OCI-LY3 (cell line): ENCODE measurements around the gene TRABD2B.

Experiments used
- H2AFZ ChIP-seq: fragments of 200-600, 300-600 bp; shearing (Covaris generic); 2 replicates; pipeline ENCODE4 v1.6.0; 2014; ENCODE audit warnings: antibody characterized with exemption, low read depth, low read length
- H3K27ac ChIP-seq: fragments of 200-600, 300-600 bp; sonication (generic); 2 replicates; pipeline ENCODE4 v1.5.1; 2014; ENCODE audit warnings: mild to moderate bottlenecking, low read length, moderate library complexity, mixed read lengths
- H3K27me3 ChIP-seq: fragments of 200-600, 300-600 bp; sonication (generic); 2 replicates; pipeline ENCODE4 v1.6.1; 2014; ENCODE audit warnings: low read depth, low read length, mixed read lengths
- H3K36me3 ChIP-seq: fragments of 200-600, 300-600 bp; sonication (generic); replicated peaks from 2 replicates; pipeline ENCODE3; 2014; ENCODE audit warnings: low read depth, low read length, mixed read lengths
- H3K4me1 ChIP-seq: fragments of 300-600, 200-600 bp; sonication (generic); 2 replicates; pipeline ENCODE4 v1.6.1; 2014; ENCODE audit warnings: low read length, mixed read lengths
- H3K4me2 ChIP-seq: fragments of 200-600, 300-600 bp; sonication (generic); 2 replicates; pipeline ENCODE4 v1.6.1; 2014; ENCODE audit warnings: low read length, mixed read lengths
- H3K4me3 ChIP-seq: fragments of 300-600, 200-600 bp; sonication (generic); 2 replicates; pipeline ENCODE4 v1.5.1; 2014; ENCODE audit warnings: antibody characterized with exemption, mild to moderate bottlenecking, low read length, moderate library complexity
- H3K79me2 ChIP-seq: fragments of 300-600, 200-600 bp; shearing (Covaris generic); 2 replicates; pipeline ENCODE4 v1.6.1; 2014; ENCODE audit warnings: mild to moderate bottlenecking, low read length, mixed read lengths
- H3K9ac ChIP-seq: fragments of 300-600, 200-600 bp; shearing (Covaris generic); 2 replicates; pipeline ENCODE4 v1.6.0; 2014; ENCODE audit warnings: mild to moderate bottlenecking, low read length, moderate library complexity
- H3K9me3 ChIP-seq: fragments of 200-600, 300-600 bp; shearing (Covaris generic); 2 replicates; pipeline ENCODE4 v1.6.1; 2014; ENCODE audit warnings: low read length, mixed read lengths; ENCODE audit not compliant: insufficient read depth
- H4K20me1 ChIP-seq: fragments of 200-600, 300-600 bp; sonication (generic); 2 replicates; pipeline ENCODE4 v1.6.1; 2016; ENCODE audit warnings: low read length, mixed read lengths; ENCODE audit not compliant: insufficient read depth
- EZH2phosphoT487 ChIP-seq: fragments of 200-600 bp; shearing (Covaris generic); IDR thresholded peaks from 2 replicates; pipeline ENCODE4 v1.6.1; 2018; ENCODE audit warnings: antibody characterized with exemption, mixed run types, low read depth
- TF ChIP-seq, protein P1 (sequence below): fragments of 200-600, 300-600 bp; sonication (generic); IDR thresholded peaks from 2 replicates; pipeline ENCODE4 v1.5.1; 2014; ENCODE audit warnings: antibody characterized with exemption, low read length, low read depth

TRABD2B gene

DNA sequence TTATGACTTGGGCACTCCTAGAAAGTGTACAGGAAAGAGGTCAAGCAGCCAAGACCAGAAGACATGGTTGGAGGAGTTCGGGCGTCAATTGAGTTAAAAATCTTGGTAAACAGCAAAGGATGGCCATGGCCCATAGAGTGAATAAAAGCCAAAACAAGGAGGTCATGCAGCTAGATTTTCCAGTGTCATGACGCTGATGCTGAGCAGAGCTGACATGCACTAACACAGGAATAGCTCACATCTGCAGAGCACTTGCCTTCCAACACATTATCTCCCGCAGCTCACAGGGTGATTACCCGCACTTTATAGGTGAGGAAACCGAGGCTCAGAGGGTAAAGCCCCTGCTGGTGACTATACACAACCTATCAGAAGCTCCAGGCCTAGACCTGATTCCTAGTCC, 49.7 kb downstream of the TRABD2B start:
- Histone ChIP-seq H3K36me3 (no peaks in the 10 kb centered on the region), H3K27ac (no peak overlapping the region), H3K4me1 (no peaks in the 10 kb centered on the region), H3K79me2 (no peaks in the 10 kb centered on the region), H4K20me1 (no peaks in the 10 kb centered on the region), H2AFZ (no peak overlapping the region), H3K9me3 (no peaks in the 10 kb centered on the region), H3K4me2 (no peak overlapping the region), H3K9ac (no peak overlapping the region), H3K27me3 (no peaks in the 10 kb centered on the region), H3K4me3 (no peak overlapping the region)
- TF ChIP-seq, protein P1, sequence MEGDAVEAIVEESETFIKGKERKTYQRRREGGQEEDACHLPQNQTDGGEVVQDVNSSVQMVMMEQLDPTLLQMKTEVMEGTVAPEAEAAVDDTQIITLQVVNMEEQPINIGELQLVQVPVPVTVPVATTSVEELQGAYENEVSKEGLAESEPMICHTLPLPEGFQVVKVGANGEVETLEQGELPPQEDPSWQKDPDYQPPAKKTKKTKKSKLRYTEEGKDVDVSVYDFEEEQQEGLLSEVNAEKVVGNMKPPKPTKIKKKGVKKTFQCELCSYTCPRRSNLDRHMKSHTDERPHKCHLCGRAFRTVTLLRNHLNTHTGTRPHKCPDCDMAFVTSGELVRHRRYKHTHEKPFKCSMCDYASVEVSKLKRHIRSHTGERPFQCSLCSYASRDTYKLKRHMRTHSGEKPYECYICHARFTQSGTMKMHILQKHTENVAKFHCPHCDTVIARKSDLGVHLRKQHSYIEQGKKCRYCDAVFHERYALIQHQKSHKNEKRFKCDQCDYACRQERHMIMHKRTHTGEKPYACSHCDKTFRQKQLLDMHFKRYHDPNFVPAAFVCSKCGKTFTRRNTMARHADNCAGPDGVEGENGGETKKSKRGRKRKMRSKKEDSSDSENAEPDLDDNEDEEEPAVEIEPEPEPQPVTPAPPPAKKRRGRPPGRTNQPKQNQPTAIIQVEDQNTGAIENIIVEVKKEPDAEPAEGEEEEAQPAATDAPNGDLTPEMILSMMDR: no peak
- TF ChIP-seq EZH2phosphoT487: no peak

GRCh38 chr1:47944561-47944960, 52.6 kb downstream of the TRABD2B start:
- H3K9me3 ChIP-seq: no peaks in the 10 kb centered on the region
- H3K27ac ChIP-seq: no peak overlapping the region
- TF ChIP-seq, protein P1: no peak
- no peak for TF ChIP-seq EZH2phosphoT487
- H3K79me2 ChIP-seq: no peaks in the 10 kb centered on the region
- no peak overlapping the region for H3K4me2 ChIP-seq
- no peak overlapping the region for H3K4me3 ChIP-seq
- no peak overlapping the region for H3K9ac ChIP-seq
- H3K27me3 ChIP-seq: no peaks in the 10 kb centered on the region
- no peaks in the 10 kb centered on the region for H4K20me1 ChIP-seq
- H2AFZ ChIP-seq: no peak overlapping the region
- no peaks in the 10 kb centered on the region for H3K4me1 ChIP-seq
- H3K36me3 ChIP-seq: no peaks in the 10 kb centered on the region

- no peaks in the 10 kb centered on the region for H3K36me3 ChIP-seq
- TF ChIP-seq, protein P1: no peak
- TF ChIP-seq EZH2phosphoT487: no peak
- H4K20me1 ChIP-seq: no peaks in the 10 kb centered on the region
- H3K4me2 ChIP-seq: no peak overlapping the region
- H3K9ac ChIP-seq: no peak overlapping the region
- no peak overlapping the region for H3K4me3 ChIP-seq
- no peaks in the 10 kb centered on the region for H3K9me3 ChIP-seq
- H3K4me1 ChIP-seq: no peaks in the 10 kb centered on the region
- no peaks in the 10 kb centered on the region for H3K27me3 ChIP-seq
- no peaks in the 10 kb centered on the region for H3K79me2 ChIP-seq
- no peak overlapping the region for H2AFZ ChIP-seq
- H3K27ac ChIP-seq: no peak overlapping the region
Observed at GRCh38 chr1:47942240-47942629, 55.0 kb downstream of the TRABD2B start.

GRCh38 chr1:47941609-47942239, 55.5 kb downstream of the TRABD2B start:
- H3K27ac ChIP-seq: no peak overlapping the region
- no peak overlapping the region for H3K4me2 ChIP-seq
- no peaks in the 10 kb centered on the region for H3K36me3 ChIP-seq
- H4K20me1 ChIP-seq: no peaks in the 10 kb centered on the region
- no peak overlapping the region for H3K4me3 ChIP-seq
- TF ChIP-seq, protein P1: no peak
- TF ChIP-seq EZH2phosphoT487: no peak
- H2AFZ ChIP-seq: no peak overlapping the region
- no peaks in the 10 kb centered on the region for H3K9me3 ChIP-seq
- H3K4me1 ChIP-seq: no peaks in the 10 kb centered on the region
- no peaks in the 10 kb centered on the region for H3K27me3 ChIP-seq
- H3K9ac ChIP-seq: no peak overlapping the region
- H3K79me2 ChIP-seq: no peaks in the 10 kb centered on the region
